ENCODE data around the gene GFM1. TPM values are rescaled to one million over a fixed set of nuclear protein-coding genes. Genes with fewer than 3 reads are reported as not detected.

GFM1 gene
- 10 to 100 TPM; 55.1 to 67.3 TPM for total RNA-seq

DNA sequence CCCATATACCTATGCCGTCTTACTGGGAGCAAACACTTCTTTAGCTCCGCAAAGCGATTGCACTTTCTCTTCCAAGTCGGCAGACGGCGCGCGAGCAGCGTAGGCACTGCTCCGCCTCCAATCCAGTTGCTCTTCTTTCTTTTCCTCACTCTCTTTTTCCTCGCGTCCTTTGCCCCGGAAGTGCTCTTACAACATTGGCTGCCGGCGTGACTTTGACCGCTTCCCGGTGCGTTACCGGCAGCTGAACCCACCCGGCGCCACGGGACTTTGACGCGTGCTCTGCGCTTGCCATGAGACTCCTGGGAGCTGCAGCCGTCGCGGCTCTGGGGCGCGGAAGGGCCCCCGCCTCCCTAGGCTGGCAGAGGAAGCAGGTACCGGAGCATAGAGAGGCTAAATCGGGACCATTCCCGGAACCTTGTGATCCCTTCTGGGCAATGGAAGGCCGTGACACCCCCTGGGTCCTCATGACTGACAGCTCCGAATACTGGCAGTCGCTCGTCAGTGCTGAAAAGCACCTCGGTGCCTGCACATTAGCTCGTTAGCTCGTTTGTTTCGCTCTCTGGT is at the start of gene GFM1:
Gene GFM1 (plus strand): TSS at position 183 of the 564 bp plus-strand sequence. CDS start 108 bp downstream, at position 291.

DNA sequence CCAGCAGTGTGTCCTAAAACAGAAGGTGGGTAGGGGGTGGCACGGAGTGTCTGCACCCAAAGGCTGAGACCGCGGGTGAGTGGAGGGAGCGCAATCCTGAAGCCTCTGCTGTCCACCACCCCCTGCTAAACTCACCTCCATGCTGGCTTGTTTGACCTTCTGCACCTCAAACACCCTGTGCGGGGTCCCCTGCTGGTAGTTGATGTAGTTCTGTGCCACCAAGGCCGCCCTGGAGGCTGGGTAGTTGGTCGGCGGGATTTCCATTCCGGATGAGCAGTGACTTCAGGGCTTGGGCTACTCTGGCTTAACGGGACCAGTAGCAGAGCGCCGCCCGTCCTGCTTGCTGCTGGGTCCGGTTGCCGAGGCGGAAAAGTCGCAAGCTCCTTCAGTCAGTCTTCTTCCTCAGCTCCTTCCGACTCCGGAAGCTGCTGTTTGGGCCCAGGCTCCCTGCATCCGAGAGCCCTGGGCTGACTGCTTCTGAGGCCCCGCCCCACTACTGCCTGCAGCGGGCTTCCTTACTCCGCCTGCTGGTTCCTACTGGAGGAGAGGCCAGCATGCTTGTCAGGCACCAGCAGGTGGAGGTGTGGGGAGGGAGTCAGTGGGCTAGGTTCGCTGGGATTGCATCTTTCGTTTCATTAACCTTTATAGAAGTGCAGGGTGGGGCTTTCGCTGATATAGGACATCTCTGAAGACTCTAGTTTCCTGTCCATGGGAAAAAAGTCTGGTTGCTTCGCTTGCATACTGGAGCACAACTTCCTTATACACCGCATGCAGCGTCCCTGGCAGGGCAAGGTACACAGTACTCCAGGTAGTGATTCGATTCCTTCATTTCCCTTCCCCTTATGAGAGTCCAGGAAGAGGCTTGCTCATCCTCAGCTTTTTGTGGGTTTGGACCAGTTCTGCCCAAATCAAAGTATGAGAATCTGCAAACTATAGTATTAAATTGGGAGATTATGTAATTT is 28.2 kb downstream of the GFM1 start, which contains the start of gene LXN:
Gene LXN (minus strand): TSS at position 434 of the 962 bp plus-strand sequence. CDS start 170 bp downstream, at position 264.

DNA sequence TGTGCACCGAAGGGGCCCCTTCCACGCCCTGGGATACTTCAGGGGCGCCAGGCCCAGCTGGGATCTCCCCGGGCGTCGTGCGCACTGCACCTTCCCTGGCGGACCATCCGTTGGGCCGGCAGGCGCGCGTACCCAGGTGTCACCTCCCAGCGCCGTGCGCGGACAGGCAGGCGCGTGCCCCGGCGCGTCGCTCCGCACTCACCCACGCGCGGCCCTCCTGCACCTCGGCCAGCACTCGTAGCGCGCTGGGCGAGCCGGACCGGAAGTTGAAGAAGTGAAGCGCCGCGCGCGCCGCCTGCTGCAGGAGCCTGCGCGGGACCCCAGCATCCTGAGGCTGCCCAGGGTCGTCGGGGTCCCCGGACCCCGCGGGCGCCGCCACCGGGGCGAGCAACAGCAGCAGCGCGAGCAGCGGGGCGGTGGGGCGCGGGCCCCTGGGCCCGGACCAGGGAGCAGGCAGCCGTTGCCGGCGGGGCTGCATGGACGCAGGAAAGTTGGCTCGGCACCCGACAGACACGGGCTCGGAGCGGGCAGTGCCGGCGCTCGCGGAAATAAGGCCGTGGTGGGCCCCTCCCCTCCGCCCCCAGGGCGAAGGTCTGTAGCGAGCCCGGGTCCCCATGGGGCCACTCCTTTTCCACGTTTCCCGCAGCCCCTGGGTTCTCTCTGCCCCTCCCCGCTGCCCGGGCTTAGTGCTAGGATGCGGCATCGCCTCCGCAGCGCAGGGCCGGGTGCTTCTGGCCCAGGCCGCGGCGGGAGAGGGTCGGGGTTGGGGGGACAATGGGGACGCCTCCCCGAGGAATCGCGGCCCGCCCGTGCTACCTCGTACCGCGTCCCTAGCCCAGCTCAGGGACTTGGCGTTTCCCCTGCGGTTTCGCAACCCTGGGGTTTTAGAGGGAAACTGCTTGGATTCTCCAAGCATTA is 87.9 kb downstream of the GFM1 start, which contains the start of gene RARRES1:
Gene RARRES1 (minus strand): TSS at position 520 of the 918 bp plus-strand sequence. CDS start 42 bp downstream, at position 478.

Small RNAs within 50 kb of the gene (small RNA-seq; reads per million reads assigned to genes)
- gene AC025033.1 = 0 reads per million in 2 donors
- gene AC080013.6 = 0 reads per million in 2 donors

Other genes with a start within 250 kb of the GFM1 start
- 1 to 10 TPM; 4.0 to 5.5 TPM for gene MLF1, start 73.3 kb upstream of the GFM1 start, total RNA-seq
- gene LXN, start 28.1 kb downstream of the GFM1 start, total RNA-seq = 10 to 100 TPM; 26.5 to 36.3 TPM
- under 1 TPM; 0.69 to 1.00 TPM for gene RARRES1, start 87.9 kb downstream of the GFM1 start, total RNA-seq
- 10 to 100 TPM; 84.7 to 88.2 TPM for gene MFSD1, start 157.5 kb downstream of the GFM1 start, total RNA-seq

All from melanocyte of skin (primary cell).